HFF-Myc (cell line): ENCODE results near the gene GSTM4.

Experiments
- DNase-seq: peaks from one replicate; pipeline ENCODE4 v3.0.0-alpha.2; 2011; ENCODE audit warnings: low read depth; ENCODE audit errors: extremely low read depth
- H3K4me3 ChIP-seq: replicated peaks from 2 replicates; pipeline ENCODE4 v1.5.1; 2011; ENCODE audit warnings: low read depth, mild to moderate bottlenecking, control low read depth, low read length
- CTCF ChIP-seq: IDR thresholded peaks from 2 replicates; pipeline ENCODE4 v1.5.1; 2012; ENCODE audit warnings: mild to moderate bottlenecking, low read depth, low read length, control low read depth; ENCODE audit errors: missing control alignments

The GSTM4 gene

DNA sequence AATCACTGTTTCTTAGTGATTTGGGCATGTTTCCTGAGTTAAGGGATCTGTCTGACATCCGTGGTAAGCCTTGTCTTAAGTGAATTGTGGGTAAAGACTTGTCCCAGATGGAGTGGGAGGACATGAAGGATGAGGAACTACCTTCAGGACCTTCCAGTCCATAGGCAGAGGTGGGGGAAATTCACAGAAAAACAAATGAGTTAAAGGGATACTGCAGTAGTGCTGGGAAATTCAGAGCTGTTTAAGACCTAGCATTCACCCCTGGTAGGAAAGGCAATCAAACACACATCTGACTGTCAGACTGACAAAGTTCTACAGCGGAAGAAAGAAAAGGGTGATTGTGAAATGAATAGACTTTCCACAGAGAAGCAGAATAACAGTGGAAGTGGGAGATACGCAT, 39.5 kb upstream of the GSTM4 start:
- no peak for DNase-seq
- TF ChIP-seq CTCF = no peak
- H3K4me3 ChIP-seq = no peak overlapping the region

- TF ChIP-seq CTCF = no peak
- peak; percentile 75 for DNase-seq
- H3K4me3 ChIP-seq = no peak overlapping the region
These were observed 38.6 kb upstream of the GSTM4 start for GRCh38 chr1:109617291-109617801.

DNA sequence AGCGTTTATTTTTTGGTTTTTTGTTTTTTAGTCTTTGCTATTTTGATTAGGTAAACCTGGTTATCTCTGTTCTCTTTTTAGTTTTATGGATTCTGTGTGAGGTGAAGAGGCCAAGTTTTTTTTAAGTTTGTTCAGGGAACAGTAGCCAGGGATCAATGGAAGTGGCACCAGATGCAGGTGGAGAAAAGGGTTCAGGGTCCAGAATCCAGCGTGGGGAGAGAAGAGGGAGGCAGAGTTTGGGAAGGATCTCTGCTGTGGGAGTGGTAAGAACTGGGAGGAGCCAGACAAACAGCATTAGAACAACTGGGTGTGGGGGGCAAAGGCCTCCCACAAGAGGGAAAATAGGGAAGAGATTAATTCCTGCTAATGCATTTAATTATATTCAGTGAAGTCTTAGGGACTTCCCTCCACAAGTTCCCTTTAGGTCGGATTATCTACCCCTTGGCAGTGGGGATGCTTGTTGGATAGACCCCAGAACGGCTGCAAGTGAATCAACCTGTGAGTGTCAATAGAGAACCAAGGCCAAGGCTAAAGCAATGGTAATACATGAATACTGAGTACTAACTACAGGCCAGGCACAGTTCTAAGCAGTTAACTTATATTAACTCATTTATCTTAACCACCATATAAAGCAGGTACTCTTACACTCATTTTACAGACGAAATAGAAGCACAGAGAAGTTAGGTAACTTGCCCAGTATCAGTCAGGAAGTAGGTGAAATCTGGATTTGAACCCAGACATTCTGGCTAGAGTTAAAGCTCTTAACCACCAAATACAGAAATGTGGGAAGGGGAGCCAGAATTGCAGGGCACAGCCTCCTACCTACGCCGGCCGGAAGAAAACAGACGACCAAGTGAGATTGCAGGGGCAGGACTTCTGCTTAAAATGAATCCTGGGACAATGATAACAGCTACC, 37.0 kb upstream of the GSTM4 start:
- DNase-seq = no peak
- peak overlapping the region; percentile 98 for H3K4me3 ChIP-seq
- no peak for TF ChIP-seq CTCF

DNA sequence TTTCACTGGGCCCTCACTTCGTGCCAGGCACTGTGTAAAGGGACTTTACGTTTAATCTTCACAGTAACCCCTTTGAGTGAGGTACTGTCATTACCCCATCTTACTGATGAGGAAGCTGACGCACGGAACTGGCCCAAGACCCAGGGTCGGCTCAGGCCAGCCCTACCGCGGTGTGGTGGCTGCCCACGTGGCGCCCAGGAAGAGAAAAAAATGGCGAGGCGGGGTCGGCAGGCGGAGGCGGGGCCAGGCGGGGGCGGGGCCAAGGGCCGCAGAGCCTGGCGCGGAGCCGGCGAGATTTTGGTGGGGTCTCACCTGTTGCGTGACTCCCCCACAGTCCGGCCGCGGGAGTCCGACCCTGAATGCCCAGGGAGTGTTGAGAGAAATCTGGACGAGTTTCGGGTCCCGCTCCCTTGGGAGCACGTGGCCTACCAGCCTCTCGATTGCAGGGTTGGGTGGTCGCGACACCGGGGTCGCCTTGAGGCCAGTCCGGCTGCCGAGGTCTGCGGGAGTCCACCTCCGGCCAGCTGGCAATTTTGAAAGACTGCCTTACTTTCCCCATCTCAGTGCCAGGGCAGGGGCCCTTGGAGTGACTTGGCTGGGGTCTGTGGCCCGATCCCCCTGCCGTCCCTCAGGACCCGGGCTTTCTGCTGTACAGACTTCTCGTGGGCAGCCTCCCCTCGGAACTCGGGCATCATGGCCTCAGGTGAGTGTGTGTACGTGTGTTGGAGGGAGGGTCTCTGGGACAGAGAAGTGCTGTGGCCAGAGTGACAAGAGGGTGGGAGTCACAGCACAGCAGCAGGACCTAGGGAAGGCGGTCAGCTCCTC, 36.1 kb upstream of the GSTM4 start, which contains the start of the genes AMPD2 and GNAT2:
Gene AMPD2 (plus strand): TSS at position 262 of the 825 bp plus-strand sequence. CDS start 1,339 bp downstream, outside the sequence.
Gene GNAT2 (minus strand): TSS at position 41 of the 825 bp plus-strand sequence. CDS start 6,746 bp downstream, outside the sequence.
- no peak for TF ChIP-seq CTCF
- DNase-seq = no peak
- H3K4me3 ChIP-seq = peak within 1 kb of the TSS; percentile 98

DNA sequence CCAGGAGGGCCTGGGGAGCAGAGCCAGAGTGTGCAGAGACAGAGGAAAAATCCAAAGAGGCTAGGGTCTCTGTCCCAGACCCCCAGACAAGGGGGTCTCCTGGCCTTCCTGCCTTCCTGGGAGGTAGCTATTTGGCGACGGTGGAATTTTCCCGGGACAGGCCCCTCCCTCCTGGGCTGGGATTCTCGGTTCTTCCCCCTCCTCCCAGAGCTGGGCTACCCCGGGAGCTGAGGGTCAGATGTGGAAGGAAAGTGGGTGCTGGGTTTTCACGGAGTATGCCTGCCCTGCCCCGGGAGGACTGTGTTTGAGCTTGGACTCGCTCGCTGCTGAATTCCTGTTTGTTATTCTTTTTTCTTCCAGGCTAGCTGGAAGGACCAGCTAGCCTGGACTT, 35.5 kb upstream of the GSTM4 start:
- H3K4me3 ChIP-seq = peak overlapping the region; percentile 98
- no peak for DNase-seq
- no peak for TF ChIP-seq CTCF

- no peak for TF ChIP-seq CTCF
- DNase-seq = peak; percentile 72
- H3K4me3 ChIP-seq = peak overlapping the region; percentile 98
These were observed 35.0 kb upstream of the GSTM4 start for GRCh38 chr1:109620841-109621286.
